GM04503 (cell line): ENCODE data around the gene NXN.
"Not testable (repeated sequence)": the region's sequence is repeated elsewhere in the genome, so short reads cannot be mapped to it uniquely, and the experiment has no call there.

ENCODE experiments used
- DNase-seq: peaks from one replicate; pipeline ENCODE4 v3.0.0-alpha.2; 2012; ENCODE audit warnings: low read depth

NXN gene

GRCh38 chr17:979212-979538, 401 bp downstream of the NXN start:
- DNase-seq, result no peak

- DNase-seq, result no peak
Observed at GRCh38 chr17:978103-979093, 1.2 kb downstream of the NXN start.

DNA sequence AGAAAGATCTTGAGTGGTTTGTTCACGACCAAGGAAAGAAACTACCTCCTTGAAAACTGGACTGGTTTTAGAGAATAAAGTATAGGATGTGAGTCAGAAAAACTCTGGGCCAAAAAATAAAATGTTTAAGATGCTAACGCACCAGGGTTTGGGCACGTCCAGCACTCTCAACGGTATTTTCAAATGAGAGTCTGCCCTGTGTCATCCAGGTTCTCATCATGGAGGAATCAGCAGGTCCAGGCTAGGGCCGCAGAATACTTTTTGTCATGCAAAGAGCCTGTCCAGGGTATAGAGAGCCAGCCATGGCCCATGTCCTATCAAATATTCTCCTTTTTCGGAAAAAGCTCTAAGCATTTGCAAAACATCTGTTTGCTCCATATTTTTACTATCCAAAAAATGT, 2.4 kb downstream of the NXN start:
- DNase-seq, result no peak

DNA sequence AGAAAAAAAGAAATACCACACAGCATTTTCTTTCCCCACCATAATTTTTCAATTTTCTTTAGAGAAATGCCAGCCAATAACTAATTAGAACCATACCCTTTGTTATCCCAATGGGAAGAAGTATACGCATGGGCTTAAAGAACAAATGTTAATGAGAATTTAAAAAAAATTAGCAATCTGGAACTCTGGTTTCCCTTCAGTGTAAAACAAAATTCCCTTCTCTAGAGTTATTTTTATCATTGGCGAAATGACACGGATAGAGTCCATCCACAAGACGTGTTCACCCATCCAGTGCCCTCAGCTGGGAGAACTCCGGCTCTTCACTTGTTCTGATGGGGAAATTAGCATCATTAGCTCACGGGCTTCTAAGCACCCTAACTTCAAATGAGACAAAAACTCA, 3.3 kb downstream of the NXN start:
- DNase-seq, result no peak

GRCh38 chr17:975371-975915, 4.1 kb downstream of the NXN start:
- no peak for DNase-seq

- not testable (repeated sequence) for DNase-seq
Observed at GRCh38 chr17:974778-975177, 4.8 kb downstream of the NXN start.

GRCh38 chr17:973053-973452, 6.5 kb downstream of the NXN start:
- DNase-seq, result no peak

GRCh38 chr17:971861-972260, 7.7 kb downstream of the NXN start:
- DNase-seq, result not testable (repeated sequence)

DNA sequence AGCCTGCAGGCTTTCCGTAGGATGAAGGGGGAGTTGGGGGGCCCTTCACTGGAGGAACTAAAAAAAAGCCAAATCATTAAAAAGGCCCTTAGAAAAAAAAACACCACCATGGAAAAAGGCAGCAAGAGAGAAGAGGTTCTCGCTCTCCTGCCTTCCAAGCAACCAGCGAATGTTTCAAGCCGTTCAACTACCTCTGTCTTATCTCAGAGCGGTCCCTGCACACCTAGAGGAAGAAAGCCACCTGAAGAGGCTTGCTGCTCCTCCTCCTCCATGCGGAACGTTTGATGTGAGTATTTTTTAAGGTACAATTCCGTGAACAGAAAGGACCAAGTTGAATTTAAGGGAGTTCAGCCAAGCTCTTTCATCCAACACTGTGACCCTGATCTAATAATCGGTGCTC, 9.2 kb downstream of the NXN start:
- no peak for DNase-seq

DNA sequence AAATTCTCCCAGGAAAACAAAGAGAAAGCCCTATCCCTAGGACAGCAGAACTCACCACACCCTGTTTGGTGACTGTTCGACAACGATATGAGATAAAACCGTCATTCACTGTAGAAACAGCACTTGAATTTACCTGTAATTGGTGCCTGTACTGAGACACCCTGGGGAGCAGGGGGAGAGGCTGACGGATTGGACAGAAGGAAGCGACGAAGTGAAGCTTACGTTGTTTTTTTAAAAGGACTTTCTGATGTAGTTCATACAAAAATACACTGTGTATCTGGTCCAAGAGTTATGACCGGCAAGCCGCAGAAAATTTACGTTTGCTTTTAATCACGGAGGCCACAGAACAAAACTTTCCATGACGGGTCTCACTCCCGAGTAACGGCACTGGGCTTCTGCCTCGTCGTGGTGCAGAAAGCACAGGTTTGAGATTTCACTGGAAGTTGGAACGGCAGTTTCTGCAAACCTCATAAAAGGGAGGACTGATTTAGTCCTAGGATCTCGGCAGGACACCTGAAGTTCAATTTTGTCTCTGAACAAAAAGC, 9.7 kb downstream of the NXN start:
- no peak for DNase-seq

- DNase-seq, result no peak
Observed at GRCh38 chr17:968812-969730, 10.5 kb downstream of the NXN start.

GRCh38 chr17:967122-967521, 12.5 kb downstream of the NXN start:
- DNase-seq, result no peak

DNA sequence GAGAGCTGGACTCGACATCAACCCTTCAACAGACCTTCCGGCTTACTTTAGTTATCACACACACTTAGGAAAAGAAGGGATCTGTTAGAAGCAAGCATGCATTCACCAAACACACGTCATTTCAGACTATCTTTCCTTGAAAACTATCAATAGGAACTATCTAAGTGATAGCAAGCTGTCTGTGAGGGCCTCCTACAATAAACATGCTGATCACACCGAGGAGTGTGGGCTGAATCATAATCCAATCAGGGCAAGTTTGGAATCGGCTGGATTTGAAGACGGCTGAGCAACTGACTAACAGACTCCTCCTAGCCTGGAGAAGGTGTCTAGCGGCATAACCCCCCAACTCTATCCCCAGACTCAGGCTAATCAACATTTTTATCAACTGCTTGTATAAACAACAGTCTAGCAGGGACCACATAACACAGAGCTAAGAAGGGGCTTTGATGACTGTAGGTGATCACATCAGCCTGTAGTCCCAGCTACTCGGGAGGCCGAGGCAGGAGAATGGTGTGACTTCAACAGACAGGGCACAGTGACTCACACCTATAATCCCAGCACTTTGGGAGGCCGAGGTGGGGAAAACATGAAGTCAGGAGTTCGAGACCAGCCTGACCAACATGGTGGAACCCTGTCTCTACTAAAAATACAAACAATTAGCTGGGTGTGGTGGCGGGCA, 14.1 kb downstream of the NXN start:
- no peak for DNase-seq

GRCh38 chr17:964876-965275, 14.7 kb downstream of the NXN start:
- DNase-seq, result no peak

DNA sequence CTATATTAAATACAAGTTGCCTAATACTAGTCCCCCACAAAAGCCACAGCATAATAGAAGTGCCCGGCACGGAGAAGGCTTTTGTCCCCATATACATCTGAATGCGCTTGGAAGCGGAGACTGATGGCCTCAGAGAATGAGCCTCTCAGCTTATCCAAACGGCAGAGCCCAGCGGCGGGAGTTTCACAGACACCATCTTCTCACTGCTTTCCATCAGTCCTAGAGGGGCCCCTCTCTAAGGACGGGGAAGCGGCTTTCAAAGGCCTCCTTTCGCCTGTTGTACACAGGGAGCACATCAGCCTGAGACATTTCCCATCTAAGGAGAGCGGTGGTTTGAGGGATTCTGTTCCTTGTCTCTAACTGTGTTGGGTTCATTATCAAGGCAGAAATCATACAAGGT, 16.9 kb downstream of the NXN start:
- no peak for DNase-seq

DNA sequence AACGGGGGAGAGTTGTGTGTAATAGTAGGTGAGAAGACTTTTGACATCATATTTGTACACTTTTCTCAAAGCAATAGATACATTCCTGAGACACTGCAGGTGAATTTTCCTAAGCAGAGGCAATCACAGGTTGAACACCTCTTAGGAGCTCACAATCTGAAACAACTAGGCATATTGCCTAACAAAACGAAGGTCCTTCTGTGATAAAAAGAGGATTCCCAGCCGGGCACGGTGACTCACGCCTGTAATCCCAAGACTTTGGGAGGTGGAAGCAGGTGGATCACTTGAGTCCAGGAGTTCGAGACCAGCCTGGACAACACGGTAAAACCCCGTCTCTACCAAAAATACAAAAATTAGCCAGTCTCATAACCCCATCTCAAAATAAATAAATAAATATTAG, 17.4 kb downstream of the NXN start:
- no peak for DNase-seq

DNA sequence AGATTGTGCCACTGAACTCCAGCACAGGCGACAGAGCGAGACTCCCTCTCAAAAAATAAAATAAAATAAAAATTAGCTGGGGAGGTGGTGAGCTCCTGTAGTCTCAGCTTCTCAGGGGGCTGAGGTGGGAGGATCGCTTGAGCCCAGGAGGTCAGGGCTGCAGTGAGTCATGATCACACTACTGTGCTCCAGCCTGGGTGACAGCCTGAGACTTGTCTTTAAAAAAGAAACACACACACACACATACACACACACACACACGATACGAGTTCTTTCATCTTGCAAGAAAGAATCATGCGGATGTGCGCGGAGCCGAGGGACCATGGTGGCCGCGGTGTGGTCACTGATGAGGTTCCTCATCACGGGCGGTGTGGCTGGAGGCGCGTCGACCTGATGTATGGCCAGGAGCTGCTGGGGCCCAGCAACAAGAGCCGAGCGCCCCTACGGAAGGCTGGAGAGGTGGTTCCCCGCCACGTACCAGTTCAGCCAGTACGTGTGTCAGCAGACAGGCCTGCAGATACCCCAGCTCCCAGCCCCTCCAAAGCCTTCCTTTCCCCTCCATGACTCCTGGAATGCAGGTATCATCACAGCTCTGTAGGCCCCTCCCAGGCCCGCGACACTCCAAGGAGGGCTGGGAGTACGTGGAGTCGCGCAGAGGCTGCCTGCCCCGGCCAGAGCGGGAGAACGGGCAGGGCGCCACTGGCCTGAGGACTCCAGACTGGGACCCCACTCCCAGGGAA, 20.7 kb downstream of the NXN start:
- no peak for DNase-seq

GRCh38 chr17:957856-958421, 21.6 kb downstream of the NXN start:
- no peak for DNase-seq

- DNase-seq, result no peak
Observed at GRCh38 chr17:956905-957304, 22.7 kb downstream of the NXN start.

- no peak for DNase-seq
Observed at GRCh38 chr17:954431-955164, 25.0 kb downstream of the NXN start.
